Panc1 (cell line): ENCODE results near the gene MALSU1. TPM values are rescaled to one million over a fixed set of nuclear protein-coding genes. Genes with fewer than 3 reads are reported as not detected.

Source experiments
- ATAC-seq: fragments of 200-7000 bp; cut with Tn5 transposase; 2 replicates; pipeline ENCODE4 v1.9.1; 2020; ENCODE audit warnings: mild to moderate bottlenecking, moderate library complexity
- BruUV-seq: library from RNA; stranded (reverse); fragments of 400-500 nt; replicated peaks from 2 replicates; lab custom pipeline; 2021; lab: Mats Ljungman, UMichigan
- CTCF ChIA-PET: fragments of 300-600 bp; sonication (Branson Sonifier 250); formaldehyde crosslinking; loops from one replicate; lab custom pipeline; 2022; ENCODE audit warnings: antibody characterized with exemption; lab: Charles Lee
- POLR2A ChIA-PET: fragments of 300-600 bp; sonication (Branson Sonifier 250); formaldehyde crosslinking; loops from one replicate; lab custom pipeline; 2022; ENCODE audit warnings: antibody characterized with exemption; lab: Charles Lee
- DNase-seq: peaks from one replicate; pipeline ENCODE4 v3.0.0-alpha.2; 2010; ENCODE audit warnings: low read depth, low spot score
- H3K27ac ChIP-seq: 2 replicates; pipeline ENCODE4 v1.5.1; 2011; ENCODE audit warnings: mild to moderate bottlenecking, low read length, inconsistent platforms
- H3K27me3 ChIP-seq: fragments of 200-500 bp; sonication (Bioruptor generic); 2 replicates; pipeline ENCODE4 v1.6.0; 2014; ENCODE audit warnings: low read length, inconsistent platforms; ENCODE audit not compliant: control insufficient read depth, insufficient read depth
- H3K36me3 ChIP-seq: fragments of 200-500 bp; sonication (Bioruptor generic); 2 replicates; pipeline ENCODE4 v1.5.1; 2014; ENCODE audit warnings: inconsistent platforms, mild to moderate bottlenecking, low read length, moderate library complexity; ENCODE audit not compliant: control insufficient read depth, insufficient read depth
- H3K4me1 ChIP-seq: 2 replicates; pipeline ENCODE4 v1.5.1; 2011; ENCODE audit warnings: inconsistent platforms, mild to moderate bottlenecking, low read length, moderate library complexity; ENCODE audit not compliant: control insufficient read depth, insufficient read depth
- H3K4me3 ChIP-seq, 2 experiments: 2 replicates each; pipeline ENCODE4 v1.5.1; 2011 to 2012; ENCODE audit warnings: low read depth in 2 of 2, low read length in 2 of 2, mild to moderate bottlenecking in 2 of 2, inconsistent platforms in 1 of 2, moderate library complexity in 1 of 2
- H3K9me3 ChIP-seq: fragments of 200-500 bp; sonication (Bioruptor generic); 2 replicates; pipeline ENCODE4 v1.5.1; 2014; ENCODE audit warnings: low read depth, mild to moderate bottlenecking, inconsistent platforms, low read length, moderate library complexity; ENCODE audit not compliant: control insufficient read depth, insufficient read depth
- CTCF ChIP-seq: fragments of 450-650 bp; IDR thresholded peaks from 2 replicates; pipeline ENCODE4 v1.5.1; 2017; ENCODE audit warnings: mild to moderate bottlenecking
- POLR2AphosphoS5 ChIP-seq: IDR thresholded peaks from 2 replicates; pipeline ENCODE4 v1.6.1; 2012; ENCODE audit warnings: mild to moderate bottlenecking, low read depth, low read length, moderate library complexity
- REST ChIP-seq, 2 experiments: IDR thresholded peaks; 2 replicates each; pipeline ENCODE4 v1.6.1; 2011 to 2012; ENCODE audit warnings: low read depth in 2 of 2, control low read depth in 1 of 2, low read length in 1 of 2, mild to moderate bottlenecking in 1 of 2, moderate library complexity in 1 of 2; ENCODE audit not compliant: insufficient read depth in 1 of 2
- SIN3A ChIP-seq: IDR thresholded peaks from 2 replicates; pipeline ENCODE4 v1.6.1; 2012; ENCODE audit warnings: low read depth, mild to moderate bottlenecking, low read length, moderate library complexity, borderline replicate concordance; ENCODE audit not compliant: insufficient read depth
- TCF7L2 ChIP-seq: IDR thresholded peaks from 2 replicates; pipeline ENCODE4 v1.6.1; 2011; ENCODE audit warnings: mild to moderate bottlenecking, low read depth, low read length, inconsistent platforms
- in situ Hi-C: cut with HindIII; loops from 2 replicates; pipeline ENCODE4 v1.10.0; 2016; ENCODE audit warnings: low sequenced_read_pairs, low pct_unique_long_range_greater_than_20kb
- intact Hi-C: fragments of 100-400 bp; cut with micrococcal nuclease; formaldehyde crosslinking; loops from one replicate; pipeline ENCODE4 v1.10.0; 2022; ENCODE audit not compliant: unreplicated experiment
- total RNA-seq: library from RNA; stranded (reverse); gene quantifications from one replicate; pipeline ENCODE4 v1.2.1, GENCODE V29; 2021; ENCODE audit not compliant: unreplicated experiment

The MALSU1 gene
- total RNA-seq, 1 experiment from 2014 or later = 111 TPM

GRCh38 chr7:23338439-23338838, 39.3 kb downstream of the MALSU1 start:
- in situ Hi-C loops (no loop called here), intact Hi-C loops (no loop called here)
- H3K4me1 ChIP-seq = peaks cover 40% of the 10 kb centered on the region
- H3K36me3 ChIP-seq = peaks cover 21% of the 10 kb centered on the region
- ChIA-PET POLR2A (no interaction called here), CTCF (no interaction called here)
- BruUV-seq = no TSS peak
- peaks cover 14% of the 10 kb centered on the region; the same call in 1 of the 2 replicates for H3K9me3 ChIP-seq
- no peak overlapping the region for H3K27ac ChIP-seq
- no peak overlapping the region for H3K4me3 ChIP-seq
- ATAC-seq (no peak), DNase-seq (no peak)
- TF ChIP-seq REST (IDR thresholded peaks at IDR 0.05; ENCODE audit: insufficient read depth in 1 of 2, low read depth in 2 of 2, low read length in 1 of 2) (no peak), POLR2AphosphoS5 (no peak), TCF7L2 (no peak), SIN3A (no peak), CTCF (no peak)
- H3K27me3 ChIP-seq = no peaks in the 10 kb centered on the region

- CTCF ChIA-PET = interaction anchor here (0.6 kb wide), 1 partner anchor 66 kb away, joined by 4 read pairs; no protein-coding TSS in a partner anchor
- Histone ChIP-seq H3K27me3 (no peaks in the 10 kb centered on the region), H3K4me3 (no peak overlapping the region), H3K4me1 (peaks cover 35% of the 10 kb centered on the region), H3K9me3 (peaks cover 14% of the 10 kb centered on the region; the same call in 1 of the 2 replicates), H3K36me3 (peaks cover 25% of the 10 kb centered on the region), H3K27ac (no peak overlapping the region)
- intact Hi-C loops (no loop called here), in situ Hi-C loops (no loop called here)
- DNase-seq (no peak), ATAC-seq (no peak)
- no TSS peak for BruUV-seq
- TF ChIP-seq REST (IDR thresholded peaks at IDR 0.05; ENCODE audit: insufficient read depth in 1 of 2, low read depth in 2 of 2, low read length in 1 of 2) (no peak), POLR2AphosphoS5 (no peak), SIN3A (no peak), TCF7L2 (no peak), CTCF (no peak)
- POLR2A ChIA-PET = no interaction called here
These were observed 39.7 kb downstream of the MALSU1 start for GRCh38 chr7:23338863-23339262.
